Naive thymus-derived CD4-positive, alpha-beta T cell (primary cell): ENCODE data around the gene SLC25A47. TPM values are rescaled to one million over a fixed set of nuclear protein-coding genes. Genes with fewer than 3 reads are reported as not detected.

Experiments
- ATAC-seq: fragments of 150-1000 bp; cut with Tn5 transposase; 2 replicates; pipeline ENCODE4 v1.10.0; 2021; ENCODE audit warnings: mild to moderate bottlenecking, moderate library complexity
- CTCF ChIA-PET: fragments of 350-600 bp; sonication (Branson Sonifier 250); formaldehyde crosslinking; loops from one replicate; lab custom pipeline; 2021; ENCODE audit warnings: antibody characterized with exemption; lab: Charles Lee
- POLR2A ChIA-PET: fragments of 350-600 bp; sonication (Branson Sonifier 250); formaldehyde crosslinking; loops from one replicate; lab custom pipeline; 2021; ENCODE audit warnings: antibody characterized with exemption, inconsistent platforms; lab: Charles Lee
- DNase-seq, 9 donors: peaks; one replicate each; pipeline versions ENCODE4 v3.0.0 to v3.0.0-alpha.2; 2020 to 2022; ENCODE audit warnings: mixed read lengths in 1 of 9
- H3K27ac ChIP-seq: one replicate; pipeline ENCODE4 v1.7.0; 2013; ENCODE audit warnings: mild to moderate bottlenecking, low read depth, low read length, moderate library complexity
- H3K27me3 ChIP-seq, 2 donors: one replicate each; pipeline ENCODE4 v1.7.0; 2013; ENCODE audit warnings: low read length in 2 of 2, mild to moderate bottlenecking in 2 of 2, moderate library complexity in 2 of 2; ENCODE audit not compliant: control insufficient read depth in 2 of 2, insufficient read depth in 2 of 2
- H3K36me3 ChIP-seq, 3 experiments: 1 replicate in 2 of 3; 2 replicates in 1 of 3; pipeline ENCODE4 v1.7.0; 2013; ENCODE audit warnings: low read length in 3 of 3, mild to moderate bottlenecking in 3 of 3, moderate library complexity in 1 of 3; ENCODE audit not compliant: insufficient read depth in 3 of 3, control insufficient read depth in 2 of 3
- H3K4me1 ChIP-seq, 2 donors: one replicate each; pipeline ENCODE4 v1.7.0; 2013; ENCODE audit warnings: low read length in 2 of 2, mild to moderate bottlenecking in 2 of 2, moderate library complexity in 1 of 2; ENCODE audit not compliant: control insufficient read depth in 2 of 2, insufficient read depth in 2 of 2
- H3K4me3 ChIP-seq: 2 replicates; pipeline ENCODE4 v1.7.0; 2013; ENCODE audit warnings: mild to moderate bottlenecking, low read length
- H3K9me3 ChIP-seq, 3 experiments: 1 replicate in 2 of 3; 2 replicates in 1 of 3; pipeline ENCODE4 v1.7.0; 2013; ENCODE audit warnings: low read length in 3 of 3; ENCODE audit not compliant: control insufficient read depth in 2 of 3
- H3K27ac Mint-ChIP-seq, 9 donors: one replicate each; pipeline ENCODE4 v1.8.0; 2020 to 2022; ENCODE audit warnings: mixed read lengths in 9 of 9, mild to moderate bottlenecking in 8 of 9, moderate library complexity in 5 of 9, inconsistent platforms in 2 of 9
- H3K27me3 Mint-ChIP-seq, 5 donors: one replicate each; pipeline ENCODE4 v1.8.0; 2021 to 2022; ENCODE audit warnings: mixed read lengths in 5 of 5, mild to moderate bottlenecking in 1 of 5
- H3K36me3 Mint-ChIP-seq, 5 donors: one replicate each; pipeline ENCODE4 v1.8.0; 2020 to 2022; ENCODE audit warnings: mixed read lengths in 5 of 5, mild to moderate bottlenecking in 3 of 5, inconsistent platforms in 1 of 5
- H3K4me1 Mint-ChIP-seq, 7 donors: one replicate each; pipeline ENCODE4 v1.8.0; 2020 to 2022; ENCODE audit warnings: mixed read lengths in 7 of 7, mild to moderate bottlenecking in 3 of 7, inconsistent platforms in 1 of 7
- H3K4me3 Mint-ChIP-seq, 10 donors: one replicate each; pipeline ENCODE4 v1.8.0; 2020 to 2022; ENCODE audit warnings: mild to moderate bottlenecking in 10 of 10, mixed read lengths in 10 of 10, moderate library complexity in 6 of 10, inconsistent platforms in 2 of 10
- H3K9me3 Mint-ChIP-seq, 11 donors: one replicate each; pipeline ENCODE4 v1.8.0; 2020 to 2022; ENCODE audit warnings: mixed read lengths in 11 of 11, mild to moderate bottlenecking in 4 of 11, inconsistent platforms in 1 of 11, moderate library complexity in 1 of 11
- intact Hi-C, 2 donors: fragments of 100-400 bp; cut with micrococcal nuclease; formaldehyde crosslinking; loops; one replicate each; pipeline ENCODE4 v1.15.1; 2023
- polyA plus RNA-seq, 2 donors: library from polyadenylated mRNA; unstranded; fragments of 300-500 nt; fragmentation: Illumina TruSeq; gene quantifications; one replicate each; pipeline ENCODE4 v1.2.3, GENCODE V29; 2021
- total RNA-seq, 6 experiments: library from RNA in 5 of 6; stranded (reverse) in 5 of 6; gene quantifications; 1 replicate in 5 of 6; 2 replicates in 1 of 6; pipeline ENCODE4 v1.2.3 and lab custom pipeline; 2021 to 2026

The SLC25A47 gene
- total and polyA plus RNA-seq, 7 experiments from 2014 or later = not detected

DNA sequence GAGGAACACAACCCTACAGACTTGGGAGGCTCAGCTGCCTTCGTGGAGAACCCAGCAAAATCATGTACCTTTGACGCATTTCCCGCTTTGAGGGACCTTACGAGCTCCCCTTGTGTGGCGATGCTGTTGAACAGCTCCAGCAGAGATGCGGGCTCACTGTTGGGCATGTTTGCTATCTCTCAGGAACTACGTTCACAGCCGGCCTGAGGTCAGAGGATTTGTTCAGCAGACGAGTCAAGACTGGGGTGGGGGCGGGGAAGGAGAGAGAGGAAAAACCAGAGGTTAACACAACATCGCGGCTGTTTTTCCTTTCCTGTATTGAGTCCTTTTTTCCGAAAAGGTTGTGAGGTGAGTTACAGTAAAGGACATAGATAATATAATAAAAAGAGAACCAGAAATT lies 45.9 kb downstream of the SLC25A47 start:
- ATAC-seq (no peak), DNase-seq (no peak)
- Histone ChIP-seq H3K36me3 (peaks cover 0 to 19% (median 4%) of the 10 kb centered on the region in 3 experiments), H3K4me1 (no peaks in the 10 kb centered on the region), H3K27ac (no peak overlapping the region), H3K9me3 (no peaks in the 10 kb centered on the region), H3K4me3 (no peak overlapping the region), H3K27me3 (no peaks in the 10 kb centered on the region)
- intact Hi-C loops = no loop called here
- peak overlapping the region in 1 of 9 donors; percentile 26 for H3K27ac Mint-ChIP-seq
- ChIA-PET POLR2A (interaction anchor here (0.7 kb wide), 1 partner anchor 32 kb away, joined by 7 read pairs; no protein-coding TSS in a partner anchor), CTCF (interaction anchor here (0.7 kb wide), 1 partner anchor 411 kb away, joined by 3 read pairs; no protein-coding TSS in a partner anchor)
- no peaks in the 10 kb centered on the region for H3K9me3 Mint-ChIP-seq
- no peaks in the 10 kb centered on the region for H3K27me3 Mint-ChIP-seq
- H3K4me1 Mint-ChIP-seq = peaks cover 0 to 70% (median 7%) of the 10 kb centered on the region in 7 donors
- H3K4me3 Mint-ChIP-seq = no peak overlapping the region
- peaks cover 14 to 46% (median 30%) of the 10 kb centered on the region in 5 donors for H3K36me3 Mint-ChIP-seq

DNA sequence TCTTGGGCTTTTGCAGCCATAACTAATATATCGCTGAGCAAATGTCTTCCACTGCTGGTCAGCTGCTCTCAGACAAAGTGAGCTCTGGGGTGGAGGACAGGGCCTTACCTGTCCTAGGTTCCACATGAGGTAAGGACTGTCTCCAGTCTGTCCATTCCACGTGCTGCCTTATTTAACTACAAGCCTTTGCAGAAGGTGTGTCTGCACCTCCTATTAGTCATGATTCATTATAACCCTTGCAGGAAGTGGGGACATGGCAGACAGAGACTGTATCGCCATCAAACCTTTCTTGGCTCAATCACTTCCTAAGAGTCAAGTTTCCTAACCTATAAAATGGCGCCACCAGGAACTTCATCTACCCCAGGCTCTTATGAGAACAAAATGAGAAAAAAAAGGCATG lies 46.9 kb downstream of the SLC25A47 start:
- H3K9me3 Mint-ChIP-seq = no peaks in the 10 kb centered on the region
- peaks cover 8 to 79% (median 17%) of the 10 kb centered on the region in 7 donors for H3K4me1 Mint-ChIP-seq
- no peak overlapping the region for H3K27ac ChIP-seq
- H3K27me3 ChIP-seq = no peaks in the 10 kb centered on the region
- H3K27me3 Mint-ChIP-seq = no peaks in the 10 kb centered on the region
- no peak for ATAC-seq
- H3K9me3 ChIP-seq = no peaks in the 10 kb centered on the region
- CTCF ChIA-PET = no interaction called here
- peaks cover 0 to 19% (median 4%) of the 10 kb centered on the region in 3 experiments for H3K36me3 ChIP-seq
- POLR2A ChIA-PET = no interaction called here
- no peak overlapping the region for H3K4me3 ChIP-seq
- H3K36me3 Mint-ChIP-seq = peaks cover 14 to 52% (median 28%) of the 10 kb centered on the region in 5 donors
- H3K27ac Mint-ChIP-seq = peak overlapping the region in 1 of 9 donors; percentile 62
- H3K4me1 ChIP-seq = peaks cover under 1 to 5% of the 10 kb centered on the region in 2 donors
- intact Hi-C loops = loop anchor here (10.0 kb wide), 2 partner anchors 265 to 885 kb away; partner anchors contain the start of genes CCNK (in 1 of the 2) and SETD3 (in 1 of the 2)
- DNase-seq = no peak
- H3K4me3 Mint-ChIP-seq = no peak overlapping the region

DNA sequence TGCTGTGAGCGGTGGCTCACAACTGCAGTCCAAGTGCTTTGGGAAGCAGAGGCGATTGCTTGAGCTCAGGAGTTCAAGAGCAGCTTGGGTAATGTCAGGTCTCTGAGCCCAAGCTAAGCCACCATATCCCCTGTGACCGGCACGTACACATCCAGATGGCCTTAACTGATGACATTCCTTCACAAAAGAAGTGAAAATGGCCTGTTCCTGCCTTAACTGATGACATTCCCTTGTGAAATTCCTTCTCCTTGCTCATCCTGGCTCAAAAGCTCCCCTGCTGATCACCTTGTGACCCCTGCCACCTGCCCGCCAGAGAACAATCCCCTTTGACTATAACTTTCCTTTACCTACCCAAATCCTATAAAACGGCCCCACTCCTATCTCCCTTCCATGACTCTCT lies 48.6 kb downstream of the SLC25A47 start:
- ChIA-PET POLR2A (no interaction called here), CTCF (no interaction called here)
- Mint-ChIP-seq H3K27me3 (no peaks in the 10 kb centered on the region), H3K4me3 (peak overlapping the region in 1 of 10 donors; percentile 78), H3K27ac (peak overlapping the region in 1 of 9 donors; percentile 74), H3K9me3 (no peaks in the 10 kb centered on the region), H3K4me1 (peaks cover 16 to 72% (median 28%) of the 10 kb centered on the region in 7 donors), H3K36me3 (peaks cover 7 to 48% (median 18%) of the 10 kb centered on the region in 5 donors)
- H3K4me3 ChIP-seq = no peak overlapping the region
- peaks cover 0 to 13% (median 4%) of the 10 kb centered on the region in 3 experiments for H3K36me3 ChIP-seq
- no peak overlapping the region for H3K27ac ChIP-seq
- H3K4me1 ChIP-seq = peaks cover 9 to 16% of the 10 kb centered on the region in 2 donors
- ATAC-seq = no peak
- H3K27me3 ChIP-seq = no peaks in the 10 kb centered on the region
- no peaks in the 10 kb centered on the region for H3K9me3 ChIP-seq
- DNase-seq = no peak
- intact Hi-C loops = loop anchor here (10.0 kb wide), 2 partner anchors 267 to 887 kb away; partner anchors contain the start of genes CCNK (in 1 of the 2) and SETD3 (in 1 of the 2)

GRCh38 chr14:100372357-100373048 lies 49.4 kb downstream of the SLC25A47 start:
- intact Hi-C loops = loop anchor here (10.0 kb wide), 2 partner anchors 268 to 888 kb away; partner anchors contain the start of genes CCNK (in 1 of the 2) and SETD3 (in 1 of the 2)
- Histone ChIP-seq H3K4me1 (peaks cover 17 to 19% of the 10 kb centered on the region in 2 donors), H3K27ac (no peak overlapping the region), H3K4me3 (no peak overlapping the region), H3K9me3 (no peaks in the 10 kb centered on the region), H3K36me3 (peaks cover 0 to 13% (median 4%) of the 10 kb centered on the region in 3 experiments), H3K27me3 (no peaks in the 10 kb centered on the region)
- Mint-ChIP-seq H3K9me3 (peaks cover 0 to under 1% (median 0%) of the 10 kb centered on the region in 11 donors), H3K36me3 (peaks cover 4 to 46% (median 14%) of the 10 kb centered on the region in 5 donors), H3K4me1 (peaks cover 20 to 74% (median 34%) of the 10 kb centered on the region in 7 donors), H3K4me3 (peak overlapping the region in 3 of 10 donors; percentile 56 to 94 (median 56)), H3K27me3 (no peaks in the 10 kb centered on the region), H3K27ac (peak overlapping the region in 3 of 9 donors; percentile 4 to 15 (median 4))
- ATAC-seq (no peak), DNase-seq (no peak)
- CTCF ChIA-PET = no interaction called here
- POLR2A ChIA-PET = interaction anchor here (0.8 kb wide), 1 partner anchor 87 kb away, joined by 3 read pairs; no protein-coding TSS in a partner anchor

- H3K4me1 Mint-ChIP-seq = peaks cover 23 to 65% (median 37%) of the 10 kb centered on the region in 7 donors
- H3K36me3 ChIP-seq = peaks cover 0 to 5% (median 0%) of the 10 kb centered on the region in 3 experiments
- peak overlapping the region in 5 of 9 donors; percentile 44 to 96 (median 94) for H3K27ac Mint-ChIP-seq
- H3K27ac ChIP-seq = no peak overlapping the region
- no peaks in the 10 kb centered on the region for H3K27me3 ChIP-seq
- DNase-seq (no peak), ATAC-seq (no peak)
- intact Hi-C loops = loop anchor here (2.0 to 10.0 kb wide), 3 partner anchors 269 to 889 kb away; partner anchors contain the start of genes CCNK (in 1 of the 2) and SETD3 (in 1 of the 2)
- ChIA-PET CTCF (no interaction called here), POLR2A (no interaction called here)
- H3K9me3 ChIP-seq = no peaks in the 10 kb centered on the region
- H3K36me3 Mint-ChIP-seq = peaks cover 0 to 35% (median 5%) of the 10 kb centered on the region in 5 donors
- peaks cover 19 to 26% of the 10 kb centered on the region in 2 donors for H3K4me1 ChIP-seq
- H3K4me3 ChIP-seq = no peak overlapping the region
- H3K4me3 Mint-ChIP-seq = peak overlapping the region in 9 of 10 donors; percentile 19 to 94 (median 87)
- H3K9me3 Mint-ChIP-seq = peaks cover 0 to 2% (median 0%) of the 10 kb centered on the region in 11 donors
- H3K27me3 Mint-ChIP-seq = no peaks in the 10 kb centered on the region
These were observed 51.1 kb downstream of the SLC25A47 start for GRCh38 chr14:100374270-100374669.

DNA sequence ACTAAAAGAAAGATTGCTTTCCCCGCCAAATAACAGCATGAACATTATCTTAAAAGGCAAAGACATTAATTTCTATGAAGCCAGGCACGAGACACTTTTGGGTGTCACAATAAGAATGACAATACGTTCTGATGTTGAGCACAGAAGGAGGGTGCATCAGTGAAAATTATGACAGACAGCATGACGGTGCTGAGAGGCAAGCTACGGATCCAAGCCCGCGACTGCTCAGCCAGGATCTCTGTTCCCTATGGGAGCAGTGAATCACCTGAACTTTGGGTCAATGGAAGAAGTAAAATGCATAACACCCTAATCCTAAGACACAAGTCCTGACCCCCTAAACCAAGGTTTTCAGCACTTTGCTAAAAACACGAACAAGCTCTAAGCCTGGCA lies 51.7 kb downstream of the SLC25A47 start:
- peaks cover 0 to 5% (median 0%) of the 10 kb centered on the region in 3 experiments for H3K36me3 ChIP-seq
- DNase-seq (no peak), ATAC-seq (no peak)
- peak overlapping the region; percentile 78 for H3K4me3 ChIP-seq
- H3K27me3 ChIP-seq = no peaks in the 10 kb centered on the region
- ChIA-PET POLR2A (no interaction called here), CTCF (no interaction called here)
- H3K27ac Mint-ChIP-seq = peak overlapping the region in 6 of 9 donors; percentile 44 to 96 (median 92)
- H3K4me3 Mint-ChIP-seq = peak overlapping the region; percentile 79 to 95 (median 93)
- peaks cover 19 to 26% of the 10 kb centered on the region in 2 donors for H3K4me1 ChIP-seq
- H3K9me3 Mint-ChIP-seq = peaks cover 0 to 2% (median 0%) of the 10 kb centered on the region in 11 donors
- peaks cover 0 to 31% (median 4%) of the 10 kb centered on the region in 5 donors for H3K36me3 Mint-ChIP-seq
- intact Hi-C loops = loop anchor here (2.0 to 10.0 kb wide), 7 partner anchors 153 to 890 kb away; partner anchors contain the start of genes CCNK (in 1 of the 2), CYP46A1 (in 1 of the 2) and SETD3 (in 1 of the 2)
- no peaks in the 10 kb centered on the region for H3K9me3 ChIP-seq
- no peaks in the 10 kb centered on the region for H3K27me3 Mint-ChIP-seq
- peak overlapping the region; percentile 18 for H3K27ac ChIP-seq
- H3K4me1 Mint-ChIP-seq = peaks cover 23 to 62% (median 37%) of the 10 kb centered on the region in 7 donors
